HG02884 (cell line): ENCODE data around the gene MAN1A1.

Experiments
- ATAC-seq: cut with Tn5 transposase; IDR thresholded peaks from one replicate; pipeline ENCODE4 v1.9.1; 2021; ENCODE audit warnings: mild to moderate bottlenecking, moderate library complexity; ENCODE audit not compliant: unreplicated experiment

The MAN1A1 gene

GRCh38 chr6:119240257-119241110 is 109.1 kb downstream of the MAN1A1 start:
- peak; percentile 25 for ATAC-seq

DNA sequence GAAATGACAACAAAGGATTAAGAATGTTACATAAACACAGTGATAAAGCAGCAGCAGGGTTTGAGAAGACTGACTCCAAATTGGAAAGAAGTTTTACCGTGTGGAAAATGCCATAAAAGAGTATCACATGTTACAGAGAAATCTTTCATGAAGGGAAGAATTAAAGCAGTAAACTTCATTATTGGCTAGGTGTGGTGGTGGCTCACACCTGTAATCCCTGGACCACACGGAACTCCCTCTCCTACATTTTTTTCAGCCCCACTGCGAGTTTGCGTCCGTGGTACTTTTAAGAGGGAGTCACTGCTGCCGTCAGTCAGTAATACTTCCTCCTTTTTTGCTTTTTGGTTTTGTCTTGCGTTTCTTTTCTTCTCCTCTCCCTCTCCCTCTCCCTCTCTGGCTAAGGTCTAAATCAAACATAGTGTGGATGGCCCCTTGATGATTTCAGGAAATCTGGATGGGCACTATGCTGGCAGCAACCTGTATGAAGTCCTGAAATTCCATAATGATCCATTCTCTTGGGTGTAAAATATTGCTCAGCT is 112.3 kb downstream of the MAN1A1 start:
- ATAC-seq = no peak

DNA sequence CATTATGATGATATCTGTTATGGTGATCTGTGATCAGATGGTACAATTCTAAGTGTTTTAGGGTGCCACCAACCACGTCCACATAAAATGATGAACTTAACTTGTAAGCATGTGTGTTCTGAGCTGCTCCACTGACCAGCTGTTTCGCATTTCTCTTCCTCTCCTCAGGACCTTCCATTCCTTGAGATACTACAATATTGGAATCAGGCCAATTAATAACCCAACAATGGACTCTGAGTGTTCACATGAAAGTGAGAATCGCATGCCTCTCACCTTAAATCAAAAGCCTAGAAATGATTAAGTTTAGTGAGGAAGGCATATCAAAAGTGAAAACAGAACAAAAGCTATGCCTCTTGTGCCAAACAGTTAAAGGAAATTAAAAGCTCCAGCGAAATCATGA is 114.6 kb downstream of the MAN1A1 start:
- no peak for ATAC-seq

GRCh38 chr6:119234457-119234856 is 115.1 kb downstream of the MAN1A1 start:
- no peak for ATAC-seq

- ATAC-seq = no peak
Measured at GRCh38 chr6:119233312-119233984, 116.1 kb downstream of the MAN1A1 start.

- no peak for ATAC-seq
Measured at GRCh38 chr6:119231394-119231793, 118.2 kb downstream of the MAN1A1 start.

GRCh38 chr6:119230160-119230559 is 119.4 kb downstream of the MAN1A1 start:
- no peak for ATAC-seq

- no peak for ATAC-seq
Measured at GRCh38 chr6:119227377-119227776, 122.2 kb downstream of the MAN1A1 start.

GRCh38 chr6:119226089-119226488 is 123.5 kb downstream of the MAN1A1 start:
- ATAC-seq = no peak

DNA sequence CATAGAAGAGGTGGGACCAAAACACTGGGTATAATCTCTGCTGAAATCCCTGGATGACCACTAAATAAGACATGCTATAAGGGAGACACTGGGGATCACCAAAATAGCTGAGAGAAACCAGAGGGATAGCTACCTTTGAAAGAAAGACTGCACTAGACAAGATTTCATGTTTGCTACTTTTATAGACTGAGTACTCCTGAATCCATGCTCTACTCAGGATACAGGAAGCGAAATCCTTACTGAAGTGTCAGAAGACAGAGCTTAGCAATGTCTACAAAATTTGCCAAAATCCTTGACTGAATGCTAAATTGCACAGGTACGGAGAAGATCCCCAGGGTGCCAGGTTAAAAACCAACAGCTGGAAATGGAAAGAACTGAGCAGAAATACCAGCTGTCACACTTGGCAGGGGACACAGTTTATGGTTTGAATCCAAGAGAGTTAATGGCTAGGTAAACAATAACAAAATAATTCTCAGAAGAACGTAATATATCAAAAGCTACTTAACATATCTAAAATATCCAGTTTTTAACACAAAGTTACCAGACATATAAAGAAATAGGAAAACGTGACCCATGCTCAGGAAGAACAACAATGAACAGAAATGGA is 125.4 kb downstream of the MAN1A1 start:
- ATAC-seq = no peak

DNA sequence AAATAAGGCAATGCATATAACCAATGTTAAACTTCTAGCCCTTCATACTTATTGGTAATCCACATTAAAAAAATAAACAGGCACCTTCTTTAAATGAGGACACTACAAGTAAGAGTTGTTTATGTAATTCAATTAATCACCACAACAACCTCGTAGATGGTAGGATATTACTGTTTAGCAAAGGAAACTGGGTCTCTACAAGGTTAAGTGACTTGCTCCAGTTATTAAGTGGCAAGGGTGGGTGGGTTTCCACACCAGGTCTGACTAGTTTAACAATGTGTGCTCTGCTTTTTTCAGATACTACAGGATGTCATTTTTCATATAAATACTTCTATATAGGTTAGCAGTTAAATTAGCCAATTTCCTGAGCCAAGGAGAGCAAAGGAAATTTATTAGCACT is 129.1 kb downstream of the MAN1A1 start:
- ATAC-seq = no peak

DNA sequence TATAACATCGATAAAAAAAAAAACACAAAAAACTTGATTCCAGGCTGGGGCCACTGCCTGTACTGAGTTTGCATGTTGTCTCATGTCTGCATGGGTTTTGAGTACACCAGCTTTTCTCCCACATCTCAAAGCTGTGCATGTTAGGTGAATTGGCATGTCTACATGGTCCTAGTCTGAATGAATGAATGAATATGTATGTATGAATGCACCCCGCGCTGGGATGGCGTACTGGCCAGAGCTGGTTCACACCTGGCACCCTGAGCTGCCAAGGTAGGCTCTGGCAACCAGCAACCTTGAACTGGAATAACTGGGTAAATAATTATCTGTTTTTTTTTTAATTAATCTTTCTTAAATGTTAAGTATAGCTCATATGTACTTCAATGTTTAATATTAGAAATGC is 131.0 kb downstream of the MAN1A1 start:
- no peak for ATAC-seq

DNA sequence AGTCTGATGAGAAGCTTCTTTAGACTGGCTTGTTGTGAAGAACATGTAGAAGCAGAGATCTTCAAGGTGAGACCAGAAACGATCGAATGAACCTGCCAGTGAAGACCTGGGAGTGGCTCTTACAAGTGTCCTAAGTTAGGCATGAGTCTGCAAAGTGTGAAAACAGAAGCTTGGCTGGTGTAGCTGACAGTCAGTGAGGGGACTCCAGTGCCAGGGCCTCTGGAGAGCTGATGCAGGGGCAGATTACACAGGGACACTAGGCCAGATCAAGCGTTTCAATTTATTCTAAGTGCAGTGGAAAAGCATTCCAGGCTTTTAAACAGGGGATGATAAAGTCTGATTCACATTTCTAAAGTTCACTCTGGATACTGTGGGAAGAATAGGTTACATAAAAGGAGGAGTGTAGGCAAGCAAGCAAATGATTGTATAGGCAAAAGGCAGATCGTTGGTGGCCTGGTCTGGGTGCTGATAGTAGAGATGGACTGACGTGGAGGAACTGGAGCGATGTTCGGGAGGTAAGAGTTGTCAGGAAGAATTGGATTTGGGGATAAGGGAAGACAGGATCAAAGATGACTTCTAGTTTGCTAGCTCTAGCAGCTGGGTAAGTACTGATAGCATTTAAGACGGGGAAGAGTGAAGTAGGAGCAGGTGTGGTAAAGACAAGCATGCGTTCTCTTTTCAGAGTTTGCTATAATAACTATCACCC is 133.5 kb downstream of the MAN1A1 start:
- no peak for ATAC-seq

GRCh38 chr6:119215309-119215708 is 134.3 kb downstream of the MAN1A1 start:
- ATAC-seq = no peak

GRCh38 chr6:119210596-119210995 is 139.0 kb downstream of the MAN1A1 start:
- ATAC-seq = no peak

DNA sequence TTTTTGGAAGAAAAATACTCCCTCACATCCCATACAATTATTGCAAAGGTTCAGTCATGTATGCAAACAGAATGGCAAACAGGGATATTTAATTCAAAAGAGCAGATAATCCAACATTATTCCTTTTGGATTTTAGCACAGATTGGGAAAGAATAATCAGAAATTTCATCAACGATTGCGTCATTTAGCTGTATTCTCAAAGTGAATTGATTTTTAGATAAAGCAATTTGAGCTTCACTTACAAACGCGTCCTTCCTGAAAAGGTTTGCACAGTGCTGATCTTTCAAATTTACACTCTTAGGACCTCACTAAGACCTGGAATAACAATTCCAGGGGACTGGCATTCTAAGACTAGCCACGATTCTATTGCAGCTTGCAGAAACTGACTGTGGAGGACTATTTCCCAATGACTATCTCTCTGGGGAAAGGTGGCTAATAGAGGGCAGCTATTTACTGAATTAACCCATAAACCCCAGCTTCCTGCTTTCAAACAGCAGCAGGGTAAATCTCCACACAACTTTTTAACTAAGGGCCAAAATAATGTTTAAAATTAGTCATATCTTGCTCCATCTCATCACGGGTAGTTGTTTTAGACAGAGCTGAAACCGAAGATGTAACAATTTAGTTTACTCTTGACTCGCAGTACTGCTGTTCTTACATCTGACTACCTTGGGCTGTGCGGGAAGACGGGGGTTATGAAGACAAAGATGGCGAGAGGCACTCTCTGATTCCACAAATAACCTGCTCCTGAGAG is 139.9 kb downstream of the MAN1A1 start:
- ATAC-seq = peak; percentile 61

- no peak for ATAC-seq
Measured at GRCh38 chr6:119207971-119208725, 141.4 kb downstream of the MAN1A1 start.

DNA sequence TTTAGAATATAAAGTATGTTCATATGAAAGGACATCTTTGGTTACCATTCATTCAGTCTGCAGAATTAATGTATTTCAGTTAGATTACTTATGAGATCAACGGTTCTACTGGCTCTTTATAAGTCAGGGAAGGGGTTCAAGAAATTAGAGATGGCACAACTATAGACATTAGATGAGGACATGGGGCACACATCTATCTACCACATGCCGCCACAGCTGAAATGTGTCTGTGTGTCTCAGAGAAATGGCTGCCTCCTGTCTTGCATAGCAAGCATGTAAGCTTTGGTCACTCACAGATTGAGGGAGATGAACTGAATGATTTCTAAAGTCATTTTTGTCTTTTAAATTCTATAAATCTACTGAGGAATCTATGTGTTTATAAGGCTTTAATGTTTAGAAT is 142.2 kb downstream of the MAN1A1 start:
- no peak for ATAC-seq

DNA sequence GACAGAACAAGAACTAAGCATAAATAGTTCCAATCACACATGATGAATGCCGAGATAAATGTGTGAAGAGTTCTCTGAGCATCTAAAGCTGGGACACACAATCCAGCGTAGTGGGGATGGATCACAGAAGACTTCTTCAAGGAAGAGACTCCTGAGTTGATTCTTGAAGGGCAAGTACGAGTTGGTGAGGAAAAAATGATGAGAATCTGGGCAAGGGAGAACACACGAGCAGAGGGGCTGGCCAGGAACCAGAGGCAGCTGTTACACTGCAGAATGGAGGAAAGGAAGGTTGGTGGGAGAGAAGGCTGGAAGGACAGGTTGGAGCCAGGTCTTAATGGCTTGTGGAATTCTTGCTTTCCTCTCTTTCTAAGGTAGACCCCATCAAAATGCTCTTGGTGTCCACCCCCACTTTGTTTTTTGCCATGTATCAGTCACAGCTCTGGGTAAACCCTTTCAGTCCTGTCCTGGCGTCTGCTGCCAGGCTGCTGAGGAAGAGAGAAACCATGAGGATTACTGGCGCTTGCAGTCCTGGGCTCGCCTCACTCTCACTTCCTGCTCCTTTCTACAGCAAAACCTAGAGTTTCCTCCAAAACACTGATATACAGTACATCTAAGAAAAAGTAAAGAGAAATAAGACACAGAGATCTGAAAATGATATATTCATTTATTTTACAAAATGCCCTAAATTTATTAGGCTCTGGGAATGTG is 143.5 kb downstream of the MAN1A1 start:
- peak; percentile 85 for ATAC-seq
